ENCODE results near the gene FNDC1. TPM values are rescaled to one million over a fixed set of nuclear protein-coding genes. Genes with fewer than 3 reads are reported as not detected.

FNDC1 gene
- total and polyA plus RNA-seq, 10 of the 15 experiments (the other 5 are each of a cell fraction or from before 2014, with no cell fraction given) = not detected

- Histone ChIP-seq H3K9ac (ENCODE audit: control insufficient read depth, insufficient read depth, low read length) (no peak overlapping the region), H3K4me2 (ENCODE audit: control insufficient read depth, insufficient read depth) (no peak overlapping the region), H3K4me1 (ENCODE audit: control insufficient read depth, insufficient read depth, low read length) (no peaks in the 10 kb centered on the region), H4K20me1 (ENCODE audit: control insufficient read depth, insufficient read depth) (no peaks in the 10 kb centered on the region), H3K9me3 (replicated peaks; ENCODE audit: control insufficient read depth, insufficient read depth, low read length) (no peaks in the 10 kb centered on the region), H3K36me3 (ENCODE audit: control insufficient read depth in 2 of 2, insufficient read depth in 2 of 2, low read length in 1 of 2) (no peaks in the 10 kb centered on the region), H3K27me3 (replicated peaks in 1 of 2; ENCODE audit: control insufficient read depth in 2 of 2, insufficient read depth in 2 of 2, low read length in 1 of 2) (no peaks in the 10 kb centered on the region; a peak in 1 of 4 replicates), H3K79me2 (ENCODE audit: control insufficient read depth, insufficient read depth, low read length) (no peaks in the 10 kb centered on the region), H2AFZ (ENCODE audit: control insufficient read depth, low read depth, low read length) (no peak overlapping the region), H3K4me3 (no peak overlapping the region), H3K27ac (ENCODE audit: control insufficient read depth, insufficient read depth) (no peak overlapping the region)
- ChIA-PET POLR2A (no interaction called here), RAD21 (ENCODE audit: unreplicated experiment) (no interaction called here), CTCF (no interaction called here), SMC1A (ENCODE audit: uncharacterized antibody, unreplicated experiment) (interaction anchor here (1.5 kb wide), 1 partner anchor 340 kb away, joined by 3 read pairs; no protein-coding TSS in a partner anchor)
- intact Hi-C loops (cut with micrococcal nuclease; ENCODE audit: unreplicated experiment) = no loop called here
- in situ Hi-C loops (cut with MboI) = no loop called here
- no peak for ATAC-seq
- TF ChIP-seq MEF2B (IDR thresholded peaks at IDR 0.05; ENCODE audit: partially characterized antibody, poor library complexity, severe bottlenecking) (no peak), NBN (IDR thresholded peaks at IDR 0.05) (no peak), RFX5 (IDR thresholded peaks at IDR 0.05; ENCODE audit: low read depth, low read length) (no peak), CHD1 (IDR thresholded peaks at IDR 0.05; ENCODE audit: low read depth, low read length) (no peak), PAX5 (IDR thresholded peaks at IDR 0.05; ENCODE audit: borderline replicate concordance, low read depth, low read length) (no peak), EED (IDR thresholded peaks at IDR 0.05; ENCODE audit: low read depth) (no peak), NR2C2 (IDR thresholded peaks at IDR 0.05; ENCODE audit: borderline replicate concordance, control insufficient read depth, insufficient read length, low read depth) (no peak), NKRF (conservative IDR thresholded peaks at IDR 0.05) (no peak), JUNB (IDR thresholded peaks at IDR 0.05) (no peak), BACH1 (IDR thresholded peaks at IDR 0.05; ENCODE audit: borderline replicate concordance) (no peak), POLR2A (IDR thresholded peaks at IDR 0.05; ENCODE audit: low read depth, low read length) (no peak), HCFC1 (IDR thresholded peaks at IDR 0.05; ENCODE audit: low read length) (no peak), ASH2L (IDR thresholded peaks at IDR 0.05; ENCODE audit: borderline replicate concordance, low read depth) (no peak), ZZZ3 (IDR thresholded peaks at IDR 0.05; ENCODE audit: control insufficient read depth, insufficient read length, low read depth) (no peak), ZBED1 (IDR thresholded peaks at IDR 0.05; ENCODE audit: borderline replicate concordance) (no peak)
- no peak for FAIRE-seq
- DNase-seq (ENCODE audit: low read depth, low spot score) = no peak
- BruUV-seq (replicated peaks) = no TSS peak
- WGBS (ENCODE audit: insufficient coverage, insufficient replicate concordance, low lambda C conversion rate, missing lambda C conversion rate) = 38% methylated on average over 6 of the region's 6 CpGs
These were observed 143.8 kb downstream of the FNDC1 start for GRCh38 chr6:159313018-159313417.
